A549 (cell line): ENCODE data around the gene CHST6. TPM values are rescaled to one million over a fixed set of nuclear protein-coding genes. Genes with fewer than 3 reads are reported as not detected.

Experiments
- ATAC-seq, 2 experiments: fragments of 200-7000 bp in 1 of 2; fragments of >200 bp in 1 of 2; cut with Nextera tagmentation in 1 of 2; cut with Tn5 transposase in 1 of 2; 3 replicates each; pipeline versions ENCODE4 v1.8.0 to v1.9.1; 2018 to 2020; ENCODE audit warnings: mild to moderate bottlenecking in 1 of 2, moderate library complexity in 1 of 2
- CTCF ChIA-PET: fragments of 300-600 bp; sonication (Branson Sonifier 250); formaldehyde crosslinking; extraction: SDS; loops from one replicate; lab custom pipeline; 2021; ENCODE audit warnings: antibody characterized with exemption, inconsistent platforms; lab: Yijun Ruan, JAX
- POLR2A ChIA-PET: fragments of 350-600 bp; formaldehyde crosslinking; extraction: SDS; loops from one replicate; lab custom pipeline; 2021; ENCODE audit warnings: antibody characterized with exemption, inconsistent platforms; lab: Yijun Ruan, JAX
- DNase-seq, 2 experiments: peaks; one replicate each; pipeline versions ENCODE4 v3.0.0 to v3.0.0-alpha.2; 2011 to 2016; ENCODE audit warnings: low read depth in 1 of 2, low spot score in 1 of 2
- FAIRE-seq: peaks from 2 replicates; lab custom pipeline; 2011; peaks lifted over from hg19 to GRCh38; lab: Jason Lieb, UNC
- H3K27ac ChIP-seq, 2 experiments: fragments of >200 bp; sonication (Bioruptor Twin); formaldehyde crosslinking; 3 replicates each; pipeline ENCODE4 v1.5.1; 2016 to 2017
- H3K4me1 ChIP-seq: fragments of >200 bp; sonication (Bioruptor Twin); formaldehyde crosslinking; 3 replicates; pipeline ENCODE4 v1.6.1; 2016
- H3K4me2 ChIP-seq: fragments of >200 bp; sonication (Bioruptor Twin); formaldehyde crosslinking; 3 replicates; pipeline ENCODE4 v1.6.1; 2016
- H3K4me3 ChIP-seq: fragments of >200 bp; sonication (Bioruptor Twin); formaldehyde crosslinking; 3 replicates; pipeline ENCODE4 v1.5.1; 2016
- H3K9me3 ChIP-seq: fragments of >200 bp; sonication (Bioruptor Twin); formaldehyde crosslinking; 3 replicates; pipeline ENCODE4 v1.6.1; 2016
- CHD2 ChIP-seq: fragments of 150-350 bp; IDR thresholded peaks from 2 replicates; pipeline ENCODE4 v1.6.1; 2014; ENCODE audit warnings: low read length; ENCODE audit not compliant: partially characterized antibody
- EHMT2 ChIP-seq: fragments of 200-600 bp; sonication (generic); IDR thresholded peaks from 2 replicates; pipeline ENCODE4 v1.6.1; 2016; ENCODE audit warnings: antibody characterized with exemption, low read depth, mild to moderate bottlenecking, moderate library complexity
- ESRRA ChIP-seq: fragments of 150-350 bp; IDR thresholded peaks from 2 replicates; pipeline ENCODE4 v1.6.1; 2014; ENCODE audit warnings: mild to moderate bottlenecking, low read length, borderline replicate concordance
- FOSB ChIP-seq: fragments of 250-450 bp; sonication (Bioruptor Pico); IDR thresholded peaks from 2 replicates; pipeline ENCODE4 v1.5.0; 2020; ENCODE audit warnings: mild to moderate bottlenecking, moderate library complexity
- GATA3 ChIP-seq: IDR thresholded peaks from 2 replicates; pipeline ENCODE4 v1.6.1; 2012; ENCODE audit warnings: borderline replicate concordance
- HOXB13 ChIP-seq: fragments of 250-450 bp; sonication (Bioruptor Pico); IDR thresholded peaks from 2 replicates; pipeline ENCODE4 v1.5.0; 2020; ENCODE audit warnings: low read depth, mild to moderate bottlenecking, moderate library complexity
- HOXB5 ChIP-seq: fragments of 250-450 bp; sonication (Bioruptor Pico); IDR thresholded peaks from 2 replicates; pipeline ENCODE4 v1.5.0; 2020; ENCODE audit warnings: mild to moderate bottlenecking, moderate library complexity
- MAZ ChIP-seq: fragments of 150-350 bp; IDR thresholded peaks from 2 replicates; pipeline ENCODE4 v1.6.1; 2014; ENCODE audit warnings: antibody characterized with exemption, low read depth, low read length, borderline replicate concordance
- NFE2L2 ChIP-seq: fragments of 150-350 bp; conservative IDR thresholded peaks from 2 replicates; pipeline ENCODE4 v1.6.1; 2014; ENCODE audit warnings: low read length
- NPAS2 ChIP-seq: fragments of 250-450 bp; sonication (Bioruptor Pico); IDR thresholded peaks from 2 replicates; pipeline ENCODE4 v1.8.0; 2022; ENCODE audit warnings: mild to moderate bottlenecking, moderate library complexity, borderline replicate concordance
- RAD21 ChIP-seq, 2 experiments: fragments of >200 bp in 1 of 2; sonication (Bioruptor Twin) in 1 of 2; formaldehyde crosslinking in 1 of 2; IDR thresholded peaks in 1 of 2; conservative IDR thresholded peaks in 1 of 2; 2 replicates in 1 of 2; 3 replicates in 1 of 2; pipeline ENCODE4 v1.6.1; 2012 to 2018; ENCODE audit warnings: inconsistent platforms in 1 of 2
- RCOR1 ChIP-seq: fragments of 150-350 bp; IDR thresholded peaks from 2 replicates; pipeline ENCODE4 v1.6.1; 2014; ENCODE audit warnings: antibody characterized with exemption, low read length, low read depth
- RNF2 ChIP-seq: fragments of 200-600 bp; sonication (generic); IDR thresholded peaks from 2 replicates; pipeline ENCODE4 v1.6.1; 2016; ENCODE audit warnings: low read depth, mild to moderate bottlenecking, antibody characterized with exemption, moderate library complexity, borderline replicate concordance
- SMC3 ChIP-seq: fragments of >200 bp; sonication (Bioruptor Twin); formaldehyde crosslinking; IDR thresholded peaks from 3 replicates; pipeline ENCODE4 v1.6.1; 2018; ENCODE audit warnings: inconsistent platforms
- TFCP2L1 ChIP-seq: fragments of 250-450 bp; sonication (Bioruptor Pico); IDR thresholded peaks from 2 replicates; pipeline ENCODE4 v1.5.0; 2021; ENCODE audit warnings: mild to moderate bottlenecking
- ZFP36 ChIP-seq: fragments of 450-650 bp; IDR thresholded peaks from 2 replicates; pipeline ENCODE4 v1.6.1; 2014; ENCODE audit warnings: borderline replicate concordance; ENCODE audit not compliant: partially characterized antibody
- ZNF302 ChIP-seq: fragments of 250-450 bp; sonication (Bioruptor Pico); IDR thresholded peaks from 2 replicates; pipeline ENCODE4 v1.9.0; 2021; ENCODE audit warnings: inconsistent platforms, mild to moderate bottlenecking, moderate library complexity
- WGBS: methylation state at CpG from one replicate; pipeline ENCODE4 v1.1.6; 2017; ENCODE audit errors: missing lambda C conversion rate; 5-methylcytosine and 5-hydroxymethylcytosine counted together
- polyA plus RNA-seq, 4 experiments: library from polyadenylated mRNA; depleted of rRNA in 3 of 4; stranded (reverse); fragments of >200 nt; fragmentation: RNase III in 1 of 4; extraction: RNeasy Plus Mini Kit Qiagen cat#74134 plus additional on column Dnase treatment in 1 of 4; gene quantifications; 2 replicates in 3 of 4; 3 replicates in 1 of 4; pipeline ENCODE4 v1.2.3, GENCODE V29; 2011 to 2017
- TF ChIP-seq, protein P1 (sequence below): fragments of >200 bp; sonication (Bioruptor Twin); formaldehyde crosslinking; IDR thresholded peaks from 3 replicates; pipeline ENCODE4 v1.5.1; 2016
- TF ChIP-seq, protein P2 (sequence below): IDR thresholded peaks from 2 replicates; pipeline ENCODE4 v1.6.1; 2012
- TF ChIP-seq, protein P3 (sequence below): IDR thresholded peaks from 2 replicates; pipeline ENCODE4 v1.6.1; 2012; ENCODE audit warnings: low read depth, borderline replicate concordance

Gene CHST6
- polyA plus RNA-seq, 2 of the 4 experiments (the other 2 are of a cell fraction): 0.37 to 0.74 TPM

DNA sequence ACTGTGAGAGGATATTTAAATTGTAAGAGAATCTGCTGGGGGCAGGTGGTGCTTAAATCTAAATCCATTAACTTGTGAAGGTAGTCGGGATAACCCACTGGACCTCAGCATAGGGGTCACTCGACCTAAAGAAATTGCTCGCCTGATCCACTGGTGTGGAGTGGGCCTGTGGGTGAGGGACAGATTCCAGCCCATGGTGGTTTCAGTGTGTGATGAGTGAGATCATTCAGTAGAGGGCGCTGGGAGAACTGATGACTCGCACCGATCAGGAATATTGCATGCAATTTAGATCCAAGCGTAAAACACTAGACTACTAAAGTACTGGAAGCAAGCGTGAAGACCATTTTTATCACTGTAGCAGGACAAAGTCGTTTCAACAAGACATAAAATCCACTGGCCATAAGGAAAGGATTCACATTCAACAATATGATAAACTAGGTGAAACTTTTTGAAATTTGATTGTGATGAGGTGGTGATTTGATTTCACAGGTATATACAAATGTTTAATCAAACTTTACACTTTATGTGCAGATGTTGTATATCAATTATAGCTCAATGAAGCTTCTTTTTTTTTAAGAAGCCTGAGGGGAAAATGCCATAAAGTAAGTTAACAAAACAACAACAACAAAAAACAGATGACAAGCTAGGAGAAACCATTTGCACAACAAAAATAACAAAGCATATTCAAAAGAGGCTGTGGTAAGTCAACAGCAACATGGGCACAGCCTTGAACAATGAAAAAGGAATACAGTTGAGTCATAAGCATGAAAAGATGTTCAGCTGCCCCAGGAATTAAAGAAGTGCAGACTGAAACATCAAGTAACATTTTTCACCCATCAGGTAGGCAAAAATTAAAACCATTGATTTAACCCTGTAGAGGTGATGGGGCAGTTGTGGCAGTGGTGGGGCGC lies 23.3 kb downstream of the CHST6 start:
- Histone ChIP-seq H3K4me3 (no peak overlapping the region), H3K27ac (no peak overlapping the region), H3K9me3 (no peaks in the 10 kb centered on the region), H3K4me2 (no peak overlapping the region), H3K4me1 (no peaks in the 10 kb centered on the region)
- WGBS: 12% methylated on average over 9 of the region's 10 CpGs
- ChIA-PET POLR2A (interaction anchor here (1.6 kb wide), 1 partner anchor 45 kb away, joined by 4 read pairs; no protein-coding TSS in a partner anchor), CTCF (interaction anchor here (0.6 to 15.3 kb wide), 31 partner anchors 8 to 293 kb away, joined by 3 to 209 read pairs (median 5); partner anchors contain the start of genes CHST5, CHST6 and TMEM231)
- FAIRE-seq: peak; percentile 13
- peak; percentile 97 to 98 for ATAC-seq
- TF ChIP-seq, protein P1, sequence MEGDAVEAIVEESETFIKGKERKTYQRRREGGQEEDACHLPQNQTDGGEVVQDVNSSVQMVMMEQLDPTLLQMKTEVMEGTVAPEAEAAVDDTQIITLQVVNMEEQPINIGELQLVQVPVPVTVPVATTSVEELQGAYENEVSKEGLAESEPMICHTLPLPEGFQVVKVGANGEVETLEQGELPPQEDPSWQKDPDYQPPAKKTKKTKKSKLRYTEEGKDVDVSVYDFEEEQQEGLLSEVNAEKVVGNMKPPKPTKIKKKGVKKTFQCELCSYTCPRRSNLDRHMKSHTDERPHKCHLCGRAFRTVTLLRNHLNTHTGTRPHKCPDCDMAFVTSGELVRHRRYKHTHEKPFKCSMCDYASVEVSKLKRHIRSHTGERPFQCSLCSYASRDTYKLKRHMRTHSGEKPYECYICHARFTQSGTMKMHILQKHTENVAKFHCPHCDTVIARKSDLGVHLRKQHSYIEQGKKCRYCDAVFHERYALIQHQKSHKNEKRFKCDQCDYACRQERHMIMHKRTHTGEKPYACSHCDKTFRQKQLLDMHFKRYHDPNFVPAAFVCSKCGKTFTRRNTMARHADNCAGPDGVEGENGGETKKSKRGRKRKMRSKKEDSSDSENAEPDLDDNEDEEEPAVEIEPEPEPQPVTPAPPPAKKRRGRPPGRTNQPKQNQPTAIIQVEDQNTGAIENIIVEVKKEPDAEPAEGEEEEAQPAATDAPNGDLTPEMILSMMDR: peak; percentile 82
- no peak for TF ChIP-seq RCOR1
- no peak for TF ChIP-seq NPAS2 (CRISPR knock-in tag)
- TF ChIP-seq, protein P2, sequence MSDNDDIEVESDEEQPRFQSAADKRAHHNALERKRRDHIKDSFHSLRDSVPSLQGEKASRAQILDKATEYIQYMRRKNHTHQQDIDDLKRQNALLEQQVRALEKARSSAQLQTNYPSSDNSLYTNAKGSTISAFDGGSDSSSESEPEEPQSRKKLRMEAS: no peak
- TF ChIP-seq SMC3: peak; percentile 74
- no peak for TF ChIP-seq HOXB5 (CRISPR knock-in tag)
- TF ChIP-seq RAD21 (conservative IDR thresholded peaks at IDR 0.05 in 1 of 2, IDR thresholded peaks at IDR 0.05 in 1 of 2): peak; percentile 80 to 86
- TF ChIP-seq MAZ: no peak
- DNase-seq: peak; percentile 62 to 88

DNA sequence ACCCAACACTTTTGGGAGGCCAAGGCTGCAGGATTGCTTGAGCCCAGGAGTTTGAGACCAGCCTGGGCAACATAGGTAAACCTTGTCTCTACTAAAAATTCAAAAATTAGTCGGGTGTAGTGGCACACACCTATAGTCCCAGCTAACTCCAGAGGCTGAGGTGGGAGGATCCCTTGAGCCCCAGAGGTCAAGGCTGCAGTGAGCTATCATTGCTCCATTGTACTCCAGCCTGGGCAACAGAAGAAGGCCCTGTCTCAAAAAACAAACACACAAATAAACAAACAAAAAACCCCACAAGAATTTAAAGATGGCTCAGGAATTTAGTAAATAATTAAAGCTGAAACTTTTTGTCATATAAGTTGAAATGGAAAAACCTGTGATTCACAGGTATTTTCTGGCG lies 28.5 kb downstream of the CHST6 start:
- POLR2A ChIA-PET: no interaction called here
- no peak for TF ChIP-seq GATA3
- no peak for TF ChIP-seq ZNF302 (CRISPR knock-in tag)
- no peak for TF ChIP-seq FOSB (CRISPR knock-in tag)
- TF ChIP-seq EHMT2: no peak
- no peak for TF ChIP-seq ESRRA
- TF ChIP-seq CHD2: no peak
- TF ChIP-seq RNF2: no peak
- no peak for TF ChIP-seq TFCP2L1 (CRISPR knock-in tag)
- no peak for TF ChIP-seq HOXB13 (CRISPR knock-in tag)
- TF ChIP-seq, protein P3, sequence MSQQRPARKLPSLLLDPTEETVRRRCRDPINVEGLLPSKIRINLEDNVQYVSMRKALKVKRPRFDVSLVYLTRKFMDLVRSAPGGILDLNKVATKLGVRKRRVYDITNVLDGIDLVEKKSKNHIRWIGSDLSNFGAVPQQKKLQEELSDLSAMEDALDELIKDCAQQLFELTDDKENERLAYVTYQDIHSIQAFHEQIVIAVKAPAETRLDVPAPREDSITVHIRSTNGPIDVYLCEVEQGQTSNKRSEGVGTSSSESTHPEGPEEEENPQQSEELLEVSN: no peak
- no peak for TF ChIP-seq NFE2L2
- no peak for TF ChIP-seq ZFP36
- no peak for FAIRE-seq

More for the DNA sequence above, 28.5 kb downstream of the CHST6 start:
- no peak overlapping the region for H3K4me3 ChIP-seq
- CTCF ChIA-PET: interaction anchor here (1.9 to 15.3 kb wide), 5 partner anchors 10 to 268 kb away, joined by 6 to 209 read pairs (median 37); no protein-coding TSS in a partner anchor
- DNase-seq: no peak
- ATAC-seq: no peak
- H3K27ac ChIP-seq: no peak overlapping the region
- no peaks in the 10 kb centered on the region for H3K9me3 ChIP-seq
- 49% methylated on average over 2 of the region's 2 CpGs for WGBS
- H3K4me1 ChIP-seq: peaks cover 12% of the 10 kb centered on the region; the same call in 2 of the 3 replicates
- H3K4me2 ChIP-seq: no peak overlapping the region
